ENCODE data around the gene RNASE7.
"Not testable (repeated sequence)": the region's sequence is repeated elsewhere in the genome, so short reads cannot be mapped to it uniquely, and the experiment has no call there.

RNASE7 gene

GRCh38 chr14:21023817-21024584, 18.2 kb upstream of the RNASE7 start:
- DNase-seq = no peak

- no peak for DNase-seq
Measured at GRCh38 chr14:21024585-21025370, 17.4 kb upstream of the RNASE7 start, which contains the start of gene NDRG2. TSS of gene NDRG2 (minus strand) at chr14:21025061. CDS start at chr14:21023315, 1,746 bp downstream.

- no peak for DNase-seq
Measured at GRCh38 chr14:21025371-21026273, 16.5 kb upstream of the RNASE7 start.

GRCh38 chr14:21026274-21026987, 15.7 kb upstream of the RNASE7 start:
- DNase-seq = no peak

- no peak for DNase-seq
Measured at GRCh38 chr14:21026988-21027315, 15.2 kb upstream of the RNASE7 start.

- DNase-seq = no peak
Measured at GRCh38 chr14:21029917-21030316, 12.2 kb upstream of the RNASE7 start, which contains the start of gene TPPP2. TSS of gene TPPP2 (plus strand) at chr14:21030217. CDS start at chr14:21030582, 365 bp downstream.

- no peak for DNase-seq
Measured at GRCh38 chr14:21030531-21030930, 11.6 kb upstream of the RNASE7 start.

GRCh38 chr14:21032326-21033132, 9.6 kb upstream of the RNASE7 start:
- no peak for DNase-seq

GRCh38 chr14:21033133-21033698, 8.9 kb upstream of the RNASE7 start:
- no peak for DNase-seq

GRCh38 chr14:21034707-21035106, 7.5 kb upstream of the RNASE7 start, which contains the start of gene RNASE13:
TSS of gene RNASE13 (minus strand) at chr14:21034807. CDS start at chr14:21034288, 519 bp downstream.
- DNase-seq = no peak

GRCh38 chr14:21036751-21037150, 5.4 kb upstream of the RNASE7 start:
- no peak for DNase-seq

- no peak for DNase-seq
Measured at GRCh38 chr14:21037156-21037555, 5.0 kb upstream of the RNASE7 start.

GRCh38 chr14:21038441-21039422, 3.4 kb upstream of the RNASE7 start:
- DNase-seq = no peak

- DNase-seq = no peak
Measured at GRCh38 chr14:21039585-21040369, 2.4 kb upstream of the RNASE7 start.

GRCh38 chr14:21040370-21040925, 1.7 kb upstream of the RNASE7 start:
- no peak for DNase-seq

GRCh38 chr14:21040941-21041340, 1.2 kb upstream of the RNASE7 start:
- DNase-seq = not testable (repeated sequence)

GRCh38 chr14:21042918-21043317, 756 bp downstream of the RNASE7 start:
- no peak for DNase-seq

GRCh38 chr14:21043387-21043973, 1.3 kb downstream of the RNASE7 start:
- no peak for DNase-seq
